ENCODE measurements around the gene C6orf136. TPM values are rescaled to one million over a fixed set of nuclear protein-coding genes. Genes with fewer than 3 reads are reported as not detected.

Gene C6orf136
- total and polyA plus RNA-seq, 2 donors from 2014 or later, result 27.4 to 45.6 TPM

DNA sequence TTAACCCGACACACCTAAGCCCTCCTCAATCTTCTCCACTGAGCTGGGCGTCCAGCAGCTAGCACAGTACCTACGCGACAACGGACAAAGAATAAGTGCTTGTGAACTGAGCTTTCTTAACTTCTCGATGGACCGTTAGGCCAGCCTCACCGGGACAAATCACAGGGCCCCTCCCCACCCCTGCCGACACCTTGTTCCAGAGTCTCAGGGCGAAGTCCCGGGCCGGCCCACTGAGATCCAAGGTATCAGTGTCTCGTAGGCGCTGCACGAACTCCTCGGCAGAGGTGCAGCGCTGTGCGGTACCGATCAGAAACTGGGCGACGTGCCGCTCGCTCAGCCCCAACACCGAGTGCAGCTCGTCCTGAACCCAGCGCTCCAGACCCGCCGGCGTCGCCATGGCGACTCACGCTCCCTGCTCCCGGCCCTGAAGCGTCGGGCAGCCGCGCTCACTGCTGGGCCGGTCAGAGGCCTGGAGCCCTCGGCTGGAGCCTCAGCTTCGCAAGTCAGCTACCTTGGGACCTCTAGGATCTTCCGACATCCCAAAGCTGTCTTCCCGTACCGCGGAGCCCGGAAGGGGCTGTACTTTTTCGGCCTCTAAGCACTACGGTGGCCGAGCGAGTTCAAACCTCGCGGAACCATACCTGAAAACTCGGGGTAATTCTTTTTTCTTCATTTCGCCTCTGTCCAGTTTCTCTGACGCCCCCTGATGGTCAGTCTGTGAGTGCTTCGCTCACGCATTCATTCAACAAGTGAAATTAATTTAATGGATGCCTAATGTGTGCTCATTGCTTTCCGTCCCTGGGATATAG, 25.7 kb downstream of the C6orf136 start, which contains the start of gene DHX16:
DHX16 (minus strand) TSS at position 562 of the 809 bp plus-strand sequence; CDS start at position 397, 165 bp downstream.
- FAIRE-seq, result peak; percentile 55
- peak within 1 kb of the TSS; percentile 74 to 91 (median 90) for H3K9ac ChIP-seq (ENCODE audit: low read length in 3 of 3)
- H3K4me3 ChIP-seq (ENCODE audit: low read length in 3 of 3), result peak within 1 kb of the TSS; percentile 86 to 99 (median 90)
- TF ChIP-seq, protein P1, sequence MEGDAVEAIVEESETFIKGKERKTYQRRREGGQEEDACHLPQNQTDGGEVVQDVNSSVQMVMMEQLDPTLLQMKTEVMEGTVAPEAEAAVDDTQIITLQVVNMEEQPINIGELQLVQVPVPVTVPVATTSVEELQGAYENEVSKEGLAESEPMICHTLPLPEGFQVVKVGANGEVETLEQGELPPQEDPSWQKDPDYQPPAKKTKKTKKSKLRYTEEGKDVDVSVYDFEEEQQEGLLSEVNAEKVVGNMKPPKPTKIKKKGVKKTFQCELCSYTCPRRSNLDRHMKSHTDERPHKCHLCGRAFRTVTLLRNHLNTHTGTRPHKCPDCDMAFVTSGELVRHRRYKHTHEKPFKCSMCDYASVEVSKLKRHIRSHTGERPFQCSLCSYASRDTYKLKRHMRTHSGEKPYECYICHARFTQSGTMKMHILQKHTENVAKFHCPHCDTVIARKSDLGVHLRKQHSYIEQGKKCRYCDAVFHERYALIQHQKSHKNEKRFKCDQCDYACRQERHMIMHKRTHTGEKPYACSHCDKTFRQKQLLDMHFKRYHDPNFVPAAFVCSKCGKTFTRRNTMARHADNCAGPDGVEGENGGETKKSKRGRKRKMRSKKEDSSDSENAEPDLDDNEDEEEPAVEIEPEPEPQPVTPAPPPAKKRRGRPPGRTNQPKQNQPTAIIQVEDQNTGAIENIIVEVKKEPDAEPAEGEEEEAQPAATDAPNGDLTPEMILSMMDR (IDR thresholded peaks at IDR 0.05; ENCODE audit: borderline replicate concordance, extremely low read depth, insufficient read depth), result peak; percentile 94
- peaks cover 0 to 19% (median 14%) of the 10 kb centered on the region in 3 donors for H3K36me3 ChIP-seq (ENCODE audit: control insufficient read depth in 2 of 3, insufficient read depth in 3 of 3, low read length in 3 of 3)
- no peaks in the 10 kb centered on the region for H3K27me3 ChIP-seq (ENCODE audit: control insufficient read depth, insufficient read depth, low read length)
- DNase-seq, result peak; percentile 96 to 99 (median 97)
- peak within 1 kb of the TSS in 1 of 2 donors; percentile 78 for H3K27ac ChIP-seq (ENCODE audit: low read depth in 2 of 2, low read length in 2 of 2)
- H3K9me3 ChIP-seq (ENCODE audit: control insufficient read depth in 2 of 3, insufficient read depth in 1 of 3, low read length in 3 of 3), result no peaks in the 10 kb centered on the region
- H3K4me1 ChIP-seq (ENCODE audit: control insufficient read depth in 2 of 3, insufficient read depth in 2 of 3, low read depth in 1 of 3, low read length in 3 of 3), result peaks cover 0 to 5% (median 0%) of the 10 kb centered on the region in 3 donors
- intact Hi-C loops (cut with DNase I), result no loop called here

DNA sequence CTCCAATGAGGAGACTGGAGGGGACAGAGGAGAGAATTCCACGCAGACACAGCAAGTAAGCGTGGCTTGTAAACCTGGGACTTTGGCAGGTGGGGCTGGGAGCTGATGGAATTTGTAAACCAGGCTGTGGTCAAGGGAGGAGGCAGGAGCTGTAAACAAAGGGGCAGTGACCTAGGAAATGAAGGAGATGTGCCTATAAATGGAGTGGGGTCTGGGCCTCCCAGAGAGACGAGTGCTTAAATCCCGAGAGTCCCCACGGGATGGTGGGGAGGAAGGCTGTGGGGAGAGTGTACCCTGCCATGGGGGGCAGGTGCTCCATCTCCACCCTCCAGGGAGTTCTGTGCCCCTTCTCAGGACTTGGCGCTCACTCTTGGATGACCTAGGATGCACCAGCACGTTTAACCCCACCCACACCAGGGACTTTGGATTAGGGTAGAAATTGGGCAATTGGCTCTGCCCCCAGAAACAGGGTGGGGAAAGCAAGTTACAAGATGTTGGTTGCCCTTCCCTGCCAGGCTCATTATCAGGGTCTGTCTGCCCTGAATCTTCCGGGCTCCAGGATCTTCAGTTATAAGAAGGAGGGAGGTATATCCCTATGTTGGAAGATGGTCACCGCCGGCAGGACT, 29.8 kb downstream of the C6orf136 start:
- H3K4me1 ChIP-seq (ENCODE audit: control insufficient read depth in 2 of 3, insufficient read depth in 2 of 3, low read depth in 1 of 3, low read length in 3 of 3), result peaks cover 0 to 10% (median 0%) of the 10 kb centered on the region in 3 donors
- H3K36me3 ChIP-seq (ENCODE audit: control insufficient read depth in 2 of 3, insufficient read depth in 3 of 3, low read length in 3 of 3), result peaks cover 0 to 6% (median 5%) of the 10 kb centered on the region in 3 donors
- no peak overlapping the region for H3K4me3 ChIP-seq (ENCODE audit: low read length in 3 of 3)
- FAIRE-seq, result no peak
- H3K9me3 ChIP-seq (ENCODE audit: control insufficient read depth in 2 of 3, insufficient read depth in 1 of 3, low read length in 3 of 3), result no peaks in the 10 kb centered on the region
- no peaks in the 10 kb centered on the region for H3K27me3 ChIP-seq (ENCODE audit: control insufficient read depth, insufficient read depth, low read length)
- H3K27ac ChIP-seq (ENCODE audit: low read depth in 2 of 2, low read length in 2 of 2), result no peak overlapping the region
- TF ChIP-seq, protein P1 (IDR thresholded peaks at IDR 0.05; ENCODE audit: borderline replicate concordance, extremely low read depth, insufficient read depth), result no peak
- intact Hi-C loops (cut with DNase I), result loop anchor here (5.0 kb wide), 1 partner anchor 56 kb away; no protein-coding TSS in a partner anchor
- DNase-seq, result peak in 1 of 5 donors; percentile 43
- H3K9ac ChIP-seq (ENCODE audit: low read length in 3 of 3), result no peak overlapping the region

GRCh38 chr6:30678964-30679726, 32.2 kb downstream of the C6orf136 start:
- no peak for FAIRE-seq

More at GRCh38 chr6:30678964-30679726, 32.2 kb downstream of the C6orf136 start:
- intact Hi-C loops (cut with DNase I), result loop anchor here (5.0 kb wide), 1 partner anchor 53 kb away; no protein-coding TSS in a partner anchor
- Histone ChIP-seq H3K27me3 (ENCODE audit: control insufficient read depth, insufficient read depth, low read length) (no peaks in the 10 kb centered on the region), H3K9me3 (ENCODE audit: control insufficient read depth in 2 of 3, insufficient read depth in 1 of 3, low read length in 3 of 3) (no peaks in the 10 kb centered on the region), H3K9ac (ENCODE audit: low read length in 3 of 3) (peak overlapping the region in 1 of 3 donors; percentile 22), H3K36me3 (ENCODE audit: control insufficient read depth in 2 of 3, insufficient read depth in 3 of 3, low read length in 3 of 3) (peaks cover 0 to 6% (median 5%) of the 10 kb centered on the region in 3 donors), H3K4me3 (ENCODE audit: low read length in 3 of 3) (peak overlapping the region in 1 of 3 donors; percentile 17), H3K27ac (ENCODE audit: low read depth in 2 of 2, low read length in 2 of 2) (no peak overlapping the region), H3K4me1 (ENCODE audit: control insufficient read depth in 2 of 3, insufficient read depth in 2 of 3, low read depth in 1 of 3, low read length in 3 of 3) (peaks cover 0 to 15% (median 7%) of the 10 kb centered on the region in 3 donors)
- DNase-seq, result peak; percentile 89 to 95 (median 92)
- TF ChIP-seq, protein P1 (IDR thresholded peaks at IDR 0.05; ENCODE audit: borderline replicate concordance, extremely low read depth, insufficient read depth), result peak; percentile 100

All from kidney (tissue), 14 donors.